Measurements from ENCODE around the gene OR6C65.
"Not testable (repeated sequence)": the region's sequence is repeated elsewhere in the genome, so short reads cannot be mapped to it uniquely, and the experiment has no call there.

Gene OR6C65

DNA sequence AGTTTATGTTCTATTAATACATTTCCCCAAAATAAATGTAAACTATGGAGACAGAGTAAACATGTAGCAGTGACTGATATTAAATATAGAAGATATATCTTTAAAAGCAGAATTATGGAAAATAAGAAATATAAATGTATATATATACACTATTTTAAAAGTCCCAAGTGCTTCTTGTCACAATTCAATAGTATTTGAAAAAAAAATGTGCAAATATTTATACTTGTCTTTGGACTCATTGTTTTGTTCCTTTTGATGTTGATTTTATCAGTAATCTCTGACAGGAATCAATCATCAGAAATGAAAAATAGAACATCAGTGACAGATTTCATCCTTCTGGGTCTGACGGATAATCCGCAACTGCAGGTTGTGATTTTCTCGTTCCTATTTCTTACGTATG is 25.6 kb downstream of the OR6C65 start, which contains the start of gene OR6C76:
Gene OR6C76, plus strand, starts transcription at position 301 of the 400 bp plus-strand sequence. Its CDS starts 0 bp downstream, at position 301.
- Histone ChIP-seq H3K4me2 (ENCODE audit: low read length) (no peak within 1 kb of the TSS), H3K18ac (ENCODE audit: low read length) (no peak within 1 kb of the TSS), H3K9ac (ENCODE audit: low read length) (no peak within 1 kb of the TSS), H2AK5ac (ENCODE audit: low read length) (no peak within 1 kb of the TSS), H2BK15ac (replicated peaks; ENCODE audit: low read depth) (no peak within 1 kb of the TSS), H2BK5ac (ENCODE audit: low read length) (no peak within 1 kb of the TSS), H4K8ac (ENCODE audit: low read depth, low read length) (no peak within 1 kb of the TSS), H3K79me2 (ENCODE audit: control insufficient read depth, insufficient read depth, low read length) (no peaks in the 10 kb centered on the region), H3K4me1 (ENCODE audit: control insufficient read depth, low read depth, low read length) (no peaks in the 10 kb centered on the region), H3K27me3 (ENCODE audit: insufficient read depth, low read length, poor library complexity) (no peaks in the 10 kb centered on the region), H2BK120ac (ENCODE audit: low read depth, low read length) (no peak within 1 kb of the TSS), H3K23ac (ENCODE audit: low read length) (no peak within 1 kb of the TSS), H3K4me3 (ENCODE audit: low read length) (no peak within 1 kb of the TSS), H3K4ac (ENCODE audit: low read depth, low read length) (no peak within 1 kb of the TSS), H3K36me3 (ENCODE audit: control insufficient read depth, insufficient read depth, low read length) (no peaks in the 10 kb centered on the region), H3K79me1 (ENCODE audit: low read length) (no peaks in the 10 kb centered on the region), H3K56ac (ENCODE audit: low read length) (no peak within 1 kb of the TSS), H3K27ac (ENCODE audit: low read depth, low read length) (no peak within 1 kb of the TSS), H4K5ac (ENCODE audit: low read length) (no peak within 1 kb of the TSS)
- no CpG with 5 or more reads among the region's 4 CpGs for WGBS (ENCODE audit: extremely low coverage, insufficient coverage, low lambda C conversion rate)
- no peak for DNase-seq

DNA sequence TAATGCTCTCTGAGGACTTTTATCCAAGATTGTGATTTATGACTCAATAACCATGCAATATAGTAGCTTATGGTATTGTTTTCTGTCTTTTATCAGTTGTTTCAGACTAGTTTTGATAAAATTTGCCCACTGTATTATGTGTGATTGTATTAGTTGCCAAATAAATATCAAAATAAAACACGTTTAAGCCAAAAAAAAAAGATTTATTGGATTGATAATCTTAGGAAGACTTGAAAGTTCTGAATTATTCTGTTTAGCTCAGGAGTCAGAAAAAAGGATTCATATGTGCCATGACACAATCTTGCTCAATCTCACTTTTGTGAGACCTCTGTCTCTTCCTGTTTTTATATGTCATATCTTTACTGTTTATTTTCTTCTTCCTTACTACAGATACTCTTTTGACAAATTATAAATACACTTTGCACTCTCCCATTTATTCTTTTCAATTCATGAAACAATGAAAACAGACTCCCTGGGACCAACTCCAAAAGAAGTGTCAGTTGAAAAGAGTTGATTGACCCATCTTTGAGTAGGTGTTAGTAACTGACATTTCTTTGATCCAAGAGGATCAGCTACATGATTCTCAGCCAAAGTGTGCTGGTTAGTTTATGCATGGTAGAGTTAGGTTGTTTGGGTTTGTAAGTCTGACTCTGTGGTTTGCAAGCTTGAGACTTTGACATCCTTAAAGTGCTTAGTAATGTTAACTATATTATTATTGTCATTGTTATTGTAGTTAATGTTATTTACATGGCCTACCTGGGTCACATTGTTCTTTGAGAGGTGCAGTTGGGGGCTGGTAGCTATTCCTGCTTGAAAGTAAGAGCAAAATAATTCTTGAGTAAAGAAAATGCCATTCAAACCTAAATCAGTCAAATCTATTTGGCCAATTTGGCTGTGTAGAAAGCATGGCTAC is 28.3 kb downstream of the OR6C65 start:
- Histone ChIP-seq H3K27ac (ENCODE audit: low read depth, low read length) (no peak overlapping the region), H2BK5ac (ENCODE audit: low read length) (no peak overlapping the region), H3K4me1 (ENCODE audit: control insufficient read depth, low read depth, low read length) (no peaks in the 10 kb centered on the region), H3K27me3 (ENCODE audit: insufficient read depth, low read length, poor library complexity) (no peaks in the 10 kb centered on the region), H3K23ac (ENCODE audit: low read length) (no peak overlapping the region), H3K4me2 (ENCODE audit: low read length) (no peak overlapping the region), H3K4me3 (ENCODE audit: low read length) (no peak overlapping the region), H2BK15ac (replicated peaks; ENCODE audit: low read depth) (no peak overlapping the region), H3K36me3 (ENCODE audit: control insufficient read depth, insufficient read depth, low read length) (no peaks in the 10 kb centered on the region), H4K5ac (ENCODE audit: low read length) (no peak overlapping the region), H2AK5ac (ENCODE audit: low read length) (no peak overlapping the region), H3K18ac (ENCODE audit: low read length) (no peak overlapping the region), H3K56ac (ENCODE audit: low read length) (no peak overlapping the region), H3K79me2 (ENCODE audit: control insufficient read depth, insufficient read depth, low read length) (no peaks in the 10 kb centered on the region), H2BK120ac (ENCODE audit: low read depth, low read length) (no peak overlapping the region), H3K79me1 (ENCODE audit: low read length) (no peaks in the 10 kb centered on the region), H3K9ac (ENCODE audit: low read length) (no peak overlapping the region), H3K4ac (ENCODE audit: low read depth, low read length) (no peak overlapping the region), H4K8ac (ENCODE audit: low read depth, low read length) (no peak overlapping the region)
- WGBS (ENCODE audit: extremely low coverage, insufficient coverage, low lambda C conversion rate), result no CpG with 5 or more reads among the region's 1 CpG
- DNase-seq, result no peak

DNA sequence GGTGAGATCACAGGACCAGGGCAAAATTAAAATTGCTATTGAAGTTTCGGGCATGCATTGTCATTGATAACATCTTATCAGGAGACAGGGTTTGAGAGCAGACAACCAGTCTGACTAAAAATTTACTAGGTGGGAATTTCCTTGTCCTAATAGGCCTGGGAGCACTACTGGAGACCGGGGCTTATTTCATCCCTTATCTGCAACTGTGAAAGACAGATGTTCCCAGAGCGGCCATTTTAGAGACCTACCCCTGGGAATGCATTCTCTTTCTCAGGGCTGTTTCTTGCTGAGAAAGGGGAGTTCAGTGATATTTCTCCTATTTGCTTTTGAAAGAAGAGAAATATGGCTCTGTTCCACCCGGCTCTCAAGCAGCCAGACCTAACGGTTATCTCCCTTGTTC is 40.9 kb downstream of the OR6C65 start:
- WGBS (ENCODE audit: extremely low coverage, insufficient coverage, low lambda C conversion rate), result no CpG with 5 or more reads among the region's 5 CpGs
- H4K5ac ChIP-seq (ENCODE audit: low read length); H3K23ac ChIP-seq (ENCODE audit: low read length); H3K4ac ChIP-seq (ENCODE audit: low read depth, low read length); H3K27me3 ChIP-seq (ENCODE audit: insufficient read depth, low read length, poor library complexity); H2AK5ac ChIP-seq (ENCODE audit: low read length); H2BK15ac ChIP-seq (replicated peaks; ENCODE audit: low read depth); H3K18ac ChIP-seq (ENCODE audit: low read length); H2BK120ac ChIP-seq (ENCODE audit: low read depth, low read length); H3K79me1 ChIP-seq (ENCODE audit: low read length); H3K4me3 ChIP-seq (ENCODE audit: low read length); H3K4me1 ChIP-seq (ENCODE audit: control insufficient read depth, low read depth, low read length); H3K36me3 ChIP-seq (ENCODE audit: control insufficient read depth, insufficient read depth, low read length); H3K79me2 ChIP-seq (ENCODE audit: control insufficient read depth, insufficient read depth, low read length); H2BK5ac ChIP-seq (ENCODE audit: low read length); H4K8ac ChIP-seq (ENCODE audit: low read depth, low read length); H3K27ac ChIP-seq (ENCODE audit: low read depth, low read length); H3K56ac ChIP-seq (ENCODE audit: low read length); H3K4me2 ChIP-seq (ENCODE audit: low read length); H3K9ac ChIP-seq (ENCODE audit: low read length): not testable (repeated sequence)
- DNase-seq, result peak; percentile 6

DNA sequence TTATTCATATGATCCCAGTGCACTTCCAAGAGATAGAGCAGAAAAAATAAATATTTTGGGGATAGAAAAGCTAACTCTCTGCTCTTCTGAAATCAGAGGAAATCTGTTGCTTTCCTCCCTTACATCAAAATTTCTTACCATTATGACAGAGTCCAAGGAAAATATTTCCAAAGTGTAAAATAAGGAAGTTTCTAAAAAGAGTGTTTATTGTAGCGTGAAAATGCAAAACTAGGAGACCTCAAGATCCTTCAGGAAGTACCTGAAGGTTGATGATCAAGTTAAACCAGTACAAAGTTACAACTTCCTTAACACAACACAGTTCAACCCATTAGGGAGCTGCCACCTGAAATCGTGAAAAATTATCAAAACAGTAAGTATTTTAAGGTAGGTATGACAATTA is 43.4 kb downstream of the OR6C65 start, which contains the start of gene OR6C2:
Gene OR6C2, plus strand, starts transcription at position 301 of the 400 bp plus-strand sequence. CDS start 8,138 bp downstream, outside the sequence.
- no peak within 1 kb of the TSS for H3K4ac ChIP-seq (ENCODE audit: low read depth, low read length)
- H3K18ac ChIP-seq (ENCODE audit: low read length), result no peak within 1 kb of the TSS
- H3K79me2 ChIP-seq (ENCODE audit: control insufficient read depth, insufficient read depth, low read length), result no peaks in the 10 kb centered on the region
- no CpG with 5 or more reads among the region's 2 CpGs for WGBS (ENCODE audit: extremely low coverage, insufficient coverage, low lambda C conversion rate)
- H3K27me3 ChIP-seq (ENCODE audit: insufficient read depth, low read length, poor library complexity), result no peaks in the 10 kb centered on the region
- no peak within 1 kb of the TSS for H2BK15ac ChIP-seq (replicated peaks; ENCODE audit: low read depth)
- no peak for DNase-seq
- no peak within 1 kb of the TSS for H4K8ac ChIP-seq (ENCODE audit: low read depth, low read length)
- no peaks in the 10 kb centered on the region for H3K79me1 ChIP-seq (ENCODE audit: low read length)
- H2BK5ac ChIP-seq (ENCODE audit: low read length), result no peak within 1 kb of the TSS
- no peak within 1 kb of the TSS for H3K9ac ChIP-seq (ENCODE audit: low read length)
- H3K36me3 ChIP-seq (ENCODE audit: control insufficient read depth, insufficient read depth, low read length), result no peaks in the 10 kb centered on the region
- H2BK120ac ChIP-seq (ENCODE audit: low read depth, low read length), result no peak within 1 kb of the TSS
- H3K4me2 ChIP-seq (ENCODE audit: low read length), result no peak within 1 kb of the TSS
- H2AK5ac ChIP-seq (ENCODE audit: low read length), result no peak within 1 kb of the TSS
- no peak within 1 kb of the TSS for H3K4me3 ChIP-seq (ENCODE audit: low read length)
- H3K27ac ChIP-seq (ENCODE audit: low read depth, low read length), result no peak within 1 kb of the TSS
- H4K5ac ChIP-seq (ENCODE audit: low read length), result no peak within 1 kb of the TSS
- no peak within 1 kb of the TSS for H3K56ac ChIP-seq (ENCODE audit: low read length)
- no peaks in the 10 kb centered on the region for H3K4me1 ChIP-seq (ENCODE audit: control insufficient read depth, low read depth, low read length)
- no peak within 1 kb of the TSS for H3K23ac ChIP-seq (ENCODE audit: low read length)

DNA sequence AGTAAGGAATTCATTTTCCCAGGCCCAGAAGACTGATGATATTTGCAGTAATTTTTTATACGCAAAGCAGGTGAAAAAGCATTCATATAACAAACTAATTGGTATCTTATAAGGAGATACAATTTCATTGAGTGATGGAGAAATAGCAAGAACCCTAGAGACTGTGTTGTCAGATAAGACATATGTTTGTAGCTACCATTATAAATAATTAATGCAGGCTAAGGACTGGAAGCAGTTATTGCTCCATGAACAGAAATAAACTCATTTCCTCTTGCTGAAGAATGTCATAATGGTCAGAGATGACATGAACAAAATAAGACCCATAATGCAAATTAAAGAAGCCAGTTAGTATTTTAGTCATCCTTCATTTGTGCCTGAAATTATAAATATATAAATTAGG is 45.0 kb downstream of the OR6C65 start:
- no peak overlapping the region for H3K27ac ChIP-seq (ENCODE audit: low read depth, low read length)
- no peak overlapping the region for H3K4ac ChIP-seq (ENCODE audit: low read depth, low read length)
- no peak overlapping the region for H3K4me3 ChIP-seq (ENCODE audit: low read length)
- H2BK120ac ChIP-seq (ENCODE audit: low read depth, low read length), result no peak overlapping the region
- H3K9ac ChIP-seq (ENCODE audit: low read length), result no peak overlapping the region
- no peak overlapping the region for H4K8ac ChIP-seq (ENCODE audit: low read depth, low read length)
- no peak overlapping the region for H3K23ac ChIP-seq (ENCODE audit: low read length)
- no CpG with 5 or more reads among the region's 1 CpG for WGBS (ENCODE audit: extremely low coverage, insufficient coverage, low lambda C conversion rate)
- H3K4me1 ChIP-seq (ENCODE audit: control insufficient read depth, low read depth, low read length), result no peaks in the 10 kb centered on the region
- H3K4me2 ChIP-seq (ENCODE audit: low read length), result no peak overlapping the region
- no peak overlapping the region for H2AK5ac ChIP-seq (ENCODE audit: low read length)
- no peaks in the 10 kb centered on the region for H3K36me3 ChIP-seq (ENCODE audit: control insufficient read depth, insufficient read depth, low read length)
- no peak overlapping the region for H2BK5ac ChIP-seq (ENCODE audit: low read length)
- H4K5ac ChIP-seq (ENCODE audit: low read length), result no peak overlapping the region
- DNase-seq, result no peak
- H3K27me3 ChIP-seq (ENCODE audit: insufficient read depth, low read length, poor library complexity), result no peaks in the 10 kb centered on the region
- H3K18ac ChIP-seq (ENCODE audit: low read length), result no peak overlapping the region
- H3K79me1 ChIP-seq (ENCODE audit: low read length), result no peaks in the 10 kb centered on the region
- H3K79me2 ChIP-seq (ENCODE audit: control insufficient read depth, insufficient read depth, low read length), result no peaks in the 10 kb centered on the region
- H2BK15ac ChIP-seq (replicated peaks; ENCODE audit: low read depth), result no peak overlapping the region
- H3K56ac ChIP-seq (ENCODE audit: low read length), result no peak overlapping the region

Data from mesendoderm (in vitro differentiated cells).